WTC11 (cell line): ENCODE results near the gene FBXW10B.

Experiments used
- ATF6 ChIP-seq: sonication (generic); formaldehyde crosslinking; IDR thresholded peaks from 2 replicates; pipeline ENCODE4 v1.8.1; 2023; ENCODE audit warnings: mild to moderate bottlenecking, missing genetic modification reagents
- CREM ChIP-seq: sonication (generic); formaldehyde crosslinking; IDR thresholded peaks from 2 replicates; pipeline ENCODE4 v1.8.1; 2022; ENCODE audit warnings: mild to moderate bottlenecking, missing genetic modification reagents, moderate library complexity
- CTCF ChIP-seq: fragments of 200-600 bp; IDR thresholded peaks from 2 replicates; pipeline ENCODE4 v1.8.0; 2022; ENCODE audit warnings: antibody characterized with exemption
- E2F4 ChIP-seq: sonication (generic); formaldehyde crosslinking; IDR thresholded peaks from 2 replicates; pipeline ENCODE4 v1.8.1; 2022; ENCODE audit warnings: low read depth, mild to moderate bottlenecking, moderate library complexity, missing genetic modification reagents, borderline replicate concordance
- E2F5 ChIP-seq: sonication (generic); formaldehyde crosslinking; IDR thresholded peaks from 2 replicates; pipeline ENCODE4 v1.8.1; 2022; ENCODE audit warnings: mild to moderate bottlenecking, moderate library complexity, missing genetic modification reagents
- ESRRA ChIP-seq: sonication (generic); formaldehyde crosslinking; IDR thresholded peaks from 2 replicates; pipeline ENCODE4 v1.8.1; 2022; ENCODE audit warnings: mild to moderate bottlenecking, missing genetic modification reagents, borderline replicate concordance
- FOXP4 ChIP-seq: sonication (generic); formaldehyde crosslinking; IDR thresholded peaks from 2 replicates; pipeline ENCODE4 v1.8.0; 2022; ENCODE audit warnings: mild to moderate bottlenecking, missing genetic modification reagents
- GABPB1 ChIP-seq: sonication (generic); formaldehyde crosslinking; IDR thresholded peaks from 2 replicates; pipeline ENCODE4 v1.8.1; 2023; ENCODE audit warnings: mild to moderate bottlenecking, missing genetic modification reagents
- KAT7 ChIP-seq: sonication (generic); formaldehyde crosslinking; IDR thresholded peaks from 2 replicates; pipeline ENCODE4 v1.8.1; 2023; ENCODE audit warnings: missing genetic modification reagents, mild to moderate bottlenecking, borderline replicate concordance
- MAX ChIP-seq: sonication (generic); formaldehyde crosslinking; IDR thresholded peaks from 2 replicates; pipeline ENCODE4 v1.8.0; 2022; ENCODE audit warnings: mild to moderate bottlenecking, missing genetic modification reagents
- PREB ChIP-seq: sonication (generic); formaldehyde crosslinking; IDR thresholded peaks from 2 replicates; pipeline ENCODE4 v1.8.1; 2022; ENCODE audit warnings: mild to moderate bottlenecking, missing genetic modification reagents, moderate library complexity, borderline replicate concordance
- SMAD4 ChIP-seq: sonication (generic); formaldehyde crosslinking; IDR thresholded peaks from 2 replicates; pipeline ENCODE4 v1.8.0; 2022; ENCODE audit warnings: mild to moderate bottlenecking, missing genetic modification reagents
- ZNF416 ChIP-seq: fragments of 250-450 bp; sonication (Bioruptor Pico); IDR thresholded peaks from 2 replicates; pipeline ENCODE4 v1.9.0; 2021; ENCODE audit warnings: mild to moderate bottlenecking, inconsistent platforms

GRCh38 chr17:15659663-15660062 lies 40.2 kb upstream of the FBXW10B start:
- TF ChIP-seq SMAD4 (CRISPR knock-in tag), result no peak
- no peak for TF ChIP-seq CTCF
- TF ChIP-seq E2F4 (CRISPR knock-in tag), result no peak
- no peak for TF ChIP-seq ZNF416 (CRISPR knock-in tag)
- no peak for TF ChIP-seq ATF6
- no peak for TF ChIP-seq ESRRA
- no peak for TF ChIP-seq PREB (CRISPR knock-in tag)
- no peak for TF ChIP-seq FOXP4 (CRISPR knock-in tag)
- no peak for TF ChIP-seq E2F5
- no peak for TF ChIP-seq KAT7 (CRISPR knock-in tag)
- no peak for TF ChIP-seq GABPB1 (CRISPR knock-in tag)
- TF ChIP-seq MAX (CRISPR knock-in tag), result no peak
- no peak for TF ChIP-seq CREM (CRISPR knock-in tag)
